Neural progenitor cell (in vitro differentiated cells): ENCODE data around the gene OR9G1. TPM values are rescaled to one million over a fixed set of nuclear protein-coding genes. Genes with fewer than 3 reads are reported as not detected.

ENCODE experiments used
- DNase-seq: peaks from one replicate; pipeline ENCODE4 v3.0.0-alpha.2; 2016; ENCODE audit warnings: low spot score
- H2AFZ ChIP-seq: fragments of 200-600 bp; sonication (generic); replicated peaks from 2 replicates; pipeline ENCODE4 v1.6.1; 2016; ENCODE audit warnings: antibody characterized with exemption
- H3F3A ChIP-seq: fragments of 200-600 bp; sonication (generic); 2 replicates; pipeline ENCODE4 v1.6.1; 2016; ENCODE audit warnings: antibody characterized with exemption, low read depth
- H3K27ac ChIP-seq: fragments of 200-600 bp; sonication (generic); 2 replicates; pipeline ENCODE4 v1.5.1; 2016; ENCODE audit warnings: mild to moderate bottlenecking
- H3K27me3 ChIP-seq: fragments of 200-600 bp; sonication (generic); 2 replicates; pipeline ENCODE4 v1.6.1; 2016; ENCODE audit warnings: mild to moderate bottlenecking, moderate library complexity
- H3K36me3 ChIP-seq: fragments of 200-600 bp; sonication (generic); 2 replicates; pipeline ENCODE4 v1.5.1; 2016
- H3K4me1 ChIP-seq: fragments of 200-600 bp; sonication (generic); 2 replicates; pipeline ENCODE4 v1.6.1; 2016; ENCODE audit warnings: mixed run types
- H3K4me2 ChIP-seq: fragments of 200-600 bp; sonication (generic); 2 replicates; pipeline ENCODE4 v1.6.1; 2016
- H3K4me3 ChIP-seq: fragments of 200-600 bp; sonication (generic); 2 replicates; pipeline ENCODE4 v1.5.1; 2016
- H3K79me2 ChIP-seq: fragments of 200-600 bp; sonication (generic); 2 replicates; pipeline ENCODE4 v1.6.1; 2016; ENCODE audit warnings: low read depth
- H3K9ac ChIP-seq: fragments of 200-600 bp; sonication (generic); 2 replicates; pipeline ENCODE4 v1.6.1; 2016
- H3K9me3 ChIP-seq: fragments of 200-600 bp; sonication (generic); 2 replicates; pipeline ENCODE4 v1.5.1; 2016; ENCODE audit warnings: low read depth
- H4K20me1 ChIP-seq: fragments of 200-600 bp; sonication (generic); 2 replicates; pipeline ENCODE4 v1.6.1; 2016; ENCODE audit warnings: low read depth
- H3K27ac Mint-ChIP-seq: 3 replicates; pipeline ENCODE4 v1.8.0; 2021; ENCODE audit warnings: mixed read lengths
- H3K27me3 Mint-ChIP-seq: 2 replicates; pipeline ENCODE4 v1.8.0; 2022; ENCODE audit warnings: low read depth, mild to moderate bottlenecking, inconsistent platforms, moderate library complexity, mixed read lengths; ENCODE audit not compliant: insufficient read depth
- H3K36me3 Mint-ChIP-seq: 3 replicates; pipeline ENCODE4 v1.8.0; 2021; ENCODE audit warnings: mixed read lengths
- H3K4me1 Mint-ChIP-seq: 3 replicates; pipeline ENCODE4 v1.8.0; 2021; ENCODE audit warnings: mixed read lengths
- H3K4me3 Mint-ChIP-seq: 3 replicates; pipeline ENCODE4 v1.8.0; 2021; ENCODE audit warnings: mild to moderate bottlenecking, moderate library complexity, mixed read lengths
- H3K9me3 Mint-ChIP-seq: 3 replicates; pipeline ENCODE4 v1.8.0; 2020; ENCODE audit warnings: mixed read lengths
- CTCF ChIP-seq: fragments of 200-600 bp; sonication (generic); IDR thresholded peaks from 2 replicates; pipeline ENCODE4 v1.5.1; 2017; ENCODE audit warnings: antibody characterized with exemption, mild to moderate bottlenecking
- EZH2 ChIP-seq: fragments of 200-600 bp; sonication (generic); IDR thresholded peaks from 2 replicates; pipeline ENCODE4 v1.6.1; 2017; ENCODE audit warnings: antibody characterized with exemption, mild to moderate bottlenecking, moderate library complexity
- EZH2phosphoT487 ChIP-seq: fragments of 200-600 bp; sonication (generic); IDR thresholded peaks from 2 replicates; pipeline ENCODE4 v1.6.1; 2017; ENCODE audit warnings: antibody characterized with exemption
- total RNA-seq: library from RNA; depleted of rRNA; stranded (reverse); fragments of >200 nt; gene quantifications from 2 replicates; pipeline ENCODE4 v1.2.3, GENCODE V29; 2015; ENCODE audit warnings: low replicate concordance

The OR9G1 gene
- total RNA-seq, 1 donor from 2014 or later = not detected

DNA sequence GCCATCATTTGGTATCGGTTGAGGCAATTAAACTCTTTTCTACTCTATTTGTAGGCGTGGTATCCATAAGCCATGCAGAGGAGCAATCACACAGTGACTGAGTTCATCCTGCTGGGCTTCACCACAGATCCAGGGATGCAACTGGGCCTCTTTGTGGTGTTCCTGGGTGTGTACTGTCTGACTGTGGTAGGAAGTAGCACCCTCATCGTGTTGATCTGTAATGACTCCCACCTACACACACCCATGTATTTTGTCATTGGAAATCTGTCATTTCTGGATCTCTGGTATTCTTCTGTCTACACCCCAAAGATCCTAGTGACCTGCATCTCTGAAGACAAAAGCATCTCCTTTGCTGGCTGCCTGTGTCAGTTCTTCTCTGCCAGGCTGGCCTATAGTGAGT lies 41.2 kb downstream of the OR9G1 start:
- Histone ChIP-seq H4K20me1 (no peaks in the 10 kb centered on the region), H3K9ac (no peak overlapping the region), H3K4me1 (no peaks in the 10 kb centered on the region), H3F3A (no peaks in the 10 kb centered on the region), H3K4me2 (no peak overlapping the region), H3K79me2 (no peaks in the 10 kb centered on the region), H3K27ac (no peak overlapping the region), H3K4me3 (no peak overlapping the region), H3K36me3 (no peaks in the 10 kb centered on the region), H2AFZ (no peak overlapping the region), H3K27me3 (no peaks in the 10 kb centered on the region), H3K9me3 (no peaks in the 10 kb centered on the region)
- no peaks in the 10 kb centered on the region for H3K36me3 Mint-ChIP-seq
- TF ChIP-seq EZH2phosphoT487 = no peak
- no peak for TF ChIP-seq EZH2
- no peak for TF ChIP-seq CTCF
- no peaks in the 10 kb centered on the region for H3K27me3 Mint-ChIP-seq
- H3K4me3 Mint-ChIP-seq = no peak overlapping the region
- DNase-seq = no peak
- H3K9me3 Mint-ChIP-seq = no peaks in the 10 kb centered on the region
- no peaks in the 10 kb centered on the region for H3K4me1 Mint-ChIP-seq
- no peak overlapping the region for H3K27ac Mint-ChIP-seq

- no peak overlapping the region for H3K4me3 Mint-ChIP-seq
- H2AFZ ChIP-seq = no peak overlapping the region
- no peaks in the 10 kb centered on the region for H3K27me3 ChIP-seq
- no peaks in the 10 kb centered on the region for H3K36me3 ChIP-seq
- H3K27ac ChIP-seq = no peak overlapping the region
- H3K9ac ChIP-seq = no peak overlapping the region
- H4K20me1 ChIP-seq = no peaks in the 10 kb centered on the region
- H3K4me1 ChIP-seq = no peaks in the 10 kb centered on the region
- H3K27me3 Mint-ChIP-seq = no peaks in the 10 kb centered on the region
- H3K4me1 Mint-ChIP-seq = no peaks in the 10 kb centered on the region
- no peak overlapping the region for H3K27ac Mint-ChIP-seq
- no peaks in the 10 kb centered on the region for H3K79me2 ChIP-seq
- no peaks in the 10 kb centered on the region for H3K9me3 ChIP-seq
- no peak overlapping the region for H3K4me2 ChIP-seq
- DNase-seq = no peak
- no peaks in the 10 kb centered on the region for H3F3A ChIP-seq
- H3K36me3 Mint-ChIP-seq = no peaks in the 10 kb centered on the region
- no peak overlapping the region for H3K4me3 ChIP-seq
- H3K9me3 Mint-ChIP-seq = no peaks in the 10 kb centered on the region
- no peak for TF ChIP-seq EZH2
- no peak for TF ChIP-seq EZH2phosphoT487
- TF ChIP-seq CTCF = no peak
These were observed 42.0 kb downstream of the OR9G1 start for GRCh38 chr11:56740886-56741285.

GRCh38 chr11:56748597-56748996 lies 49.7 kb downstream of the OR9G1 start, which contains the start of gene OR9G4:
TSS of gene OR9G4 (minus strand) at chr11:56748697. CDS start at chr11:56743766, 4,931 bp downstream.
- no peak for DNase-seq
- Histone ChIP-seq H3K9me3 (no peaks in the 10 kb centered on the region), H4K20me1 (no peaks in the 10 kb centered on the region), H3K27ac (no peak within 1 kb of the TSS), H3K4me2 (no peak within 1 kb of the TSS), H3K4me1 (no peaks in the 10 kb centered on the region), H2AFZ (no peak within 1 kb of the TSS), H3K4me3 (no peak within 1 kb of the TSS), H3K27me3 (no peaks in the 10 kb centered on the region), H3K9ac (no peak within 1 kb of the TSS), H3F3A (no peaks in the 10 kb centered on the region), H3K79me2 (no peaks in the 10 kb centered on the region), H3K36me3 (no peaks in the 10 kb centered on the region)
- Mint-ChIP-seq H3K36me3 (no peaks in the 10 kb centered on the region), H3K27ac (no peak within 1 kb of the TSS), H3K4me1 (no peaks in the 10 kb centered on the region), H3K4me3 (no peak within 1 kb of the TSS), H3K9me3 (no peaks in the 10 kb centered on the region), H3K27me3 (peaks cover 3% of the 10 kb centered on the region)
- TF ChIP-seq EZH2 = no peak
- no peak for TF ChIP-seq CTCF
- no peak for TF ChIP-seq EZH2phosphoT487
